Psoas muscle (tissue), 8 donors: ENCODE data around the gene RAVER2. TPM values are rescaled to one million over a fixed set of nuclear protein-coding genes. Genes with fewer than 3 reads are reported as not detected.

Source experiments
- ATAC-seq, 4 donors: fragments of 200-7000 bp; cut with Tn5 transposase; one replicate each; pipeline ENCODE4 v1.9.1; 2020; ENCODE audit warnings: moderate library complexity in 3 of 4, mild to moderate bottlenecking in 2 of 4
- DNase-seq, 2 donors: peaks; one replicate each; pipeline ENCODE4 v3.0.0-alpha.2; 2020
- H3K27ac ChIP-seq: fragments of 200-600 bp; one replicate; pipeline ENCODE4 v1.8.0; 2022
- H3K27me3 ChIP-seq, 3 donors: fragments of 200-600 bp in 1 of 3; one replicate each; pipeline versions ENCODE4 v1.6.1 to v1.8.0; 2013 to 2022; ENCODE audit warnings: low read length in 2 of 3, mild to moderate bottlenecking in 2 of 3, moderate library complexity in 1 of 3; ENCODE audit not compliant: insufficient read depth in 3 of 3
- H3K36me3 ChIP-seq, 2 donors: fragments of 200-600 bp in 1 of 2; one replicate each; pipeline versions ENCODE4 v1.6.1 to v1.8.0; 2013 to 2022; ENCODE audit warnings: low read depth in 1 of 2, mild to moderate bottlenecking in 1 of 2, moderate library complexity in 1 of 2; ENCODE audit not compliant: insufficient read depth in 1 of 2
- H3K4me1 ChIP-seq: fragments of 200-600 bp; one replicate; pipeline ENCODE4 v1.8.0; 2022
- H3K4me3 ChIP-seq: fragments of 200-600 bp; one replicate; pipeline ENCODE4 v1.8.0; 2022; ENCODE audit warnings: mild to moderate bottlenecking
- H3K9me3 ChIP-seq: fragments of 200-600 bp; one replicate; pipeline ENCODE4 v1.8.0; 2022
- WGBS, 3 donors: extraction: QIAGEN DNeasy Blood & Tissue Kit; methylation state at CpG; one replicate each; pipeline versions ENCODE4 v1.1.6 to v1.1.7; 2013; 5-methylcytosine and 5-hydroxymethylcytosine counted together
- intact Hi-C, 2 donors: fragments of 100-400 bp; cut with DNase I; formaldehyde crosslinking; loops; one replicate each; pipeline versions ENCODE4 v1.11.0 to v1.14.2; 2022
- polyA plus RNA-seq, 3 donors: library from polyadenylated mRNA; stranded (reverse); fragments of 200-250 nt; gene quantifications; one replicate each; pipeline ENCODE4 v1.2.3, GENCODE V29; 2013
- total RNA-seq, 4 donors: library from RNA; stranded (reverse); fragmentation: NEBNext Ultra II Directional in 2 of 4; extraction: Animal tissue kit (Norgen Biotek cat#: 25700) in 2 of 4; gene quantifications; one replicate each; pipeline versions ENCODE4 v1.2.1 to v1.2.4, GENCODE V29; 2021 to 2023
- TF ChIP-seq, protein P1 (sequence below): fragments of 200-600 bp; IDR thresholded peaks from one replicate; pipeline ENCODE4 v1.8.0; 2022; ENCODE audit warnings: antibody characterized with exemption
- donor health status: healthy with polysubstance abuse.
- donor health status: DM: no; HTN: no; CAD: no; lungs with moderate emphysema.
- donor health status: Bipolar disorder and iron deficiency.
- donor health status: healthy.
- donor health status: DM: yes; HTN: yes; CAD: no.
- donor health status: DM: no; HTN: no; CAD: no.
- donor health status: DM: no; HTN: no; CAD: no.
- donor health status: DM: yes; HTN: yes; CAD: no.

RAVER2 gene
- total and polyA plus RNA-seq, 7 donors, result 1.5 to 12.3 (median 9.0) TPM

DNA sequence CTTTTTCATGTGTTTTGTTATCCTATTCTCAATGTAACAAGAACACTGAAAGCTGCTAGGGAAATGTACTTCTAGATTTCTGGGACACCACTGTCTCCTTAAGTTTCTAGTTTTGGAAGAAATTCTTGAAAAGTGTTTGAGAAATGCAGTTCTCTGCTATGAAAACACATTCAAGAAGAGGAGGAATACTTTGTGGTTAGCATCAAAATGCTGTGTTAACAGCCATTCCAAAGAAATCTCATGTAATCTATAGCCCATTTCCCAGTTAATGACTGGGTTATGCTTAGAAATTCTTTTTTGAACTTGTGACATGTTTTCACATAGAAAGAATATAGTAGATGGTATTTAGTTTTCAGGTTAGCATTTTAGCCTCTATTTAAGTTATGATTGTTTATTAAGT, 6.0 kb downstream of the RAVER2 start:
- Histone ChIP-seq H3K9me3 (no peaks in the 10 kb centered on the region), H3K4me3 (no peak overlapping the region), H3K4me1 (peaks cover 32% of the 10 kb centered on the region), H3K27ac (no peak overlapping the region), H3K36me3 (no peaks in the 10 kb centered on the region), H3K27me3 (no peaks in the 10 kb centered on the region)
- intact Hi-C loops, result no loop called here
- no peak for DNase-seq
- TF ChIP-seq, protein P1, sequence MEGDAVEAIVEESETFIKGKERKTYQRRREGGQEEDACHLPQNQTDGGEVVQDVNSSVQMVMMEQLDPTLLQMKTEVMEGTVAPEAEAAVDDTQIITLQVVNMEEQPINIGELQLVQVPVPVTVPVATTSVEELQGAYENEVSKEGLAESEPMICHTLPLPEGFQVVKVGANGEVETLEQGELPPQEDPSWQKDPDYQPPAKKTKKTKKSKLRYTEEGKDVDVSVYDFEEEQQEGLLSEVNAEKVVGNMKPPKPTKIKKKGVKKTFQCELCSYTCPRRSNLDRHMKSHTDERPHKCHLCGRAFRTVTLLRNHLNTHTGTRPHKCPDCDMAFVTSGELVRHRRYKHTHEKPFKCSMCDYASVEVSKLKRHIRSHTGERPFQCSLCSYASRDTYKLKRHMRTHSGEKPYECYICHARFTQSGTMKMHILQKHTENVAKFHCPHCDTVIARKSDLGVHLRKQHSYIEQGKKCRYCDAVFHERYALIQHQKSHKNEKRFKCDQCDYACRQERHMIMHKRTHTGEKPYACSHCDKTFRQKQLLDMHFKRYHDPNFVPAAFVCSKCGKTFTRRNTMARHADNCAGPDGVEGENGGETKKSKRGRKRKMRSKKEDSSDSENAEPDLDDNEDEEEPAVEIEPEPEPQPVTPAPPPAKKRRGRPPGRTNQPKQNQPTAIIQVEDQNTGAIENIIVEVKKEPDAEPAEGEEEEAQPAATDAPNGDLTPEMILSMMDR, result no peak
- ATAC-seq, result no peak

DNA sequence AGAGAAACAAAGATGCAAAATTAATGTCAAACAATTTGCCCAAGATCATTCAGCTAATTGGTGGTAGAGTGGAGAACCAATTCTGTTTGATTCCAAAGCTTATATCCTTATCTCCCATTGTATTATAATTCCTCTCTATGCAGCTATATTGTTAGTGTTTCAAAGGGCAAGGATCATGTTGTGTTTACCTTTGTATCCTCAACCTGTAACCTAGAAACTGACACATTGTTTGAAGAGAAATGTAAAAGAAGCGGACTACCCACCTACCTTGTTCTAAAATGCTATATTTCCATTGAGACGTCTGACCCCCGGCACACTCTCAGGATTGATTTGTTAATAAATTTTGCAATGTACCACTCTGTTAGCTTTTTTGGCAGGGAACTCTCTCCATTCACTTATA, 9.3 kb downstream of the RAVER2 start:
- WGBS, 3 donors, result 93 to 97% (median 96%) methylated on average over 3 of the region's 3 CpGs
- no peaks in the 10 kb centered on the region for H3K27me3 ChIP-seq
- H3K9me3 ChIP-seq, result peaks cover 5% of the 10 kb centered on the region
- TF ChIP-seq, protein P1, result no peak
- ATAC-seq (no peak), DNase-seq (no peak)
- H3K27ac ChIP-seq, result no peak overlapping the region
- H3K4me3 ChIP-seq, result no peak overlapping the region
- intact Hi-C loops, result no loop called here
- H3K4me1 ChIP-seq, result peaks cover 11% of the 10 kb centered on the region
- H3K36me3 ChIP-seq, result no peaks in the 10 kb centered on the region

DNA sequence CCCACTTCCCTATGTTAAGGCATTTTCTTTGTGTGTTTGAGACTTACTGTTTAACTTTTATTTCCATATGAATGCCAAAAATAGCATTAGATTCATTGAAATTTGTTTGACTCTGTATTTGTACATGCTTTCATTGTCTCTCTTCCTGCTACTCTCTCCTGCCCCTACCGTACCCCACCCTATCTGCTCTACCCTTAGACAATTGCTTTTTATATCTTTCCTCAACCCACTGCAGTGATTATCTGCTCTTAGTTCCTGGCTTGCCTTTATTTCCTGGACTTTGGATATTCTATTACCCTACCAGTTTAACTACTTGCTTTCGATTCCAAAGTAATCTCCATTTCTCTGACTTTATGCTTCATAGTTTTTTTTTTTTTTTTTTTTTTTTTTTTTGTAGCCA, 10.5 kb downstream of the RAVER2 start:
- no peaks in the 10 kb centered on the region for H3K27me3 ChIP-seq
- DNase-seq (no peak), ATAC-seq (no peak)
- intact Hi-C loops, result no loop called here
- H3K27ac ChIP-seq, result no peak overlapping the region
- H3K4me3 ChIP-seq, result no peak overlapping the region
- TF ChIP-seq, protein P1, result no peak
- H3K9me3 ChIP-seq, result peaks cover 5% of the 10 kb centered on the region
- 54 to 63% (median 57%) methylated on average over 2 of the region's 2 CpGs for WGBS, 3 donors
- H3K36me3 ChIP-seq, result no peaks in the 10 kb centered on the region
- H3K4me1 ChIP-seq, result peaks cover 6% of the 10 kb centered on the region

DNA sequence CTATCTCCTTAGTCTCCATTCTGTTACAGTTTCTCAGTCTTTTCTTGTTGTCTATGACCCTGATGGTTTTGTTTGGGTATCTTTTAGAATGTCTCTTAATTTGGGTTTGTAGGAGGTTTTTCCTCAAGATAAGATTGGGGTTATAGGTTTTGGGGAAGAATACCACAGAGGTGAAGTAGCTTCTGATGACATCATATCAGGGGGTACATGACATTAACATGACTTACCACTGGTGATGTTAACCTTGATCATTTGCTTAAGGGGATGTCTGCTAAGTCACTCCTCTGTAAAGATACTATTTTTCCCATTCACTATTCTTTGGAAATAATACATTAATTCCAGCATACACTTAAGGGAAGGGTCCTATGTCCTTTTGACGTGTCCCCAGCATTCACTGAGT, 11.9 kb downstream of the RAVER2 start:
- WGBS, 3 donors, result 88 to 95% (median 95%) methylated on average over 1 of the region's 1 CpG
- H3K27ac ChIP-seq, result no peak overlapping the region
- no peak overlapping the region for H3K4me3 ChIP-seq
- no peaks in the 10 kb centered on the region for H3K27me3 ChIP-seq
- TF ChIP-seq, protein P1, result no peak
- ATAC-seq (no peak), DNase-seq (no peak)
- peaks cover 5% of the 10 kb centered on the region for H3K9me3 ChIP-seq
- intact Hi-C loops, result no loop called here
- H3K36me3 ChIP-seq, result no peaks in the 10 kb centered on the region
- no peaks in the 10 kb centered on the region for H3K4me1 ChIP-seq

DNA sequence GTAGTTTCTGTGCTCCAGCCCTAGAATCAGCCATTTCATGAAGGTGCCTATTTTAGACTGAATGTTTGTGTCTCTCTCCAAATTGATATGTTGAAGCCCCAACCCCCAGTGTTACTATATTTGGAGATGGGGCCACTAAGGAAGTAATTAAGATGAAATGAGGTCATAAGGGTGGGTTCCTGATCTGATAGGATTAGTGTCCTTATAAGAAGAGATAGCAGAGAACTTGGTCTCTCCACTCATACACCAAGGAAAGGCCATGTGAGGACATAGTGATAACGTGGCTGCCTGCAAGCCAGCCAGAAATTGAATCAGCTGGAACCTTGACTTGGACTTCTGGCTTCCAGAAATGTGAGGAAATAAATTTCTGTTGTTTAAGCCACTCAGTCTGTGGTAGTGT, 12.3 kb downstream of the RAVER2 start:
- no peak for DNase-seq
- TF ChIP-seq, protein P1, result no peak
- Histone ChIP-seq H3K27ac (no peak overlapping the region), H3K9me3 (peaks cover 5% of the 10 kb centered on the region), H3K36me3 (no peaks in the 10 kb centered on the region), H3K4me3 (no peak overlapping the region), H3K4me1 (no peaks in the 10 kb centered on the region), H3K27me3 (no peaks in the 10 kb centered on the region)
- ATAC-seq, result no peak
- 7 to 19% (median 16%) methylated on average over 1 of the region's 1 CpG for WGBS, 3 donors
- intact Hi-C loops, result no loop called here
